CD4-positive, alpha-beta T cell treated with Interleukin-2 at 100 ng/mL for 4 hours (primary cell): ENCODE data around the gene PIK3CA.
"Not testable (repeated sequence)": the region's sequence is repeated elsewhere in the genome, so short reads cannot be mapped to it uniquely, and the experiment has no call there.

ENCODE experiments used
- DNase-seq: peaks from one replicate; pipeline ENCODE4 v3.0.0-alpha.2; 2020; ENCODE audit warnings: low spot score

The PIK3CA gene

DNA sequence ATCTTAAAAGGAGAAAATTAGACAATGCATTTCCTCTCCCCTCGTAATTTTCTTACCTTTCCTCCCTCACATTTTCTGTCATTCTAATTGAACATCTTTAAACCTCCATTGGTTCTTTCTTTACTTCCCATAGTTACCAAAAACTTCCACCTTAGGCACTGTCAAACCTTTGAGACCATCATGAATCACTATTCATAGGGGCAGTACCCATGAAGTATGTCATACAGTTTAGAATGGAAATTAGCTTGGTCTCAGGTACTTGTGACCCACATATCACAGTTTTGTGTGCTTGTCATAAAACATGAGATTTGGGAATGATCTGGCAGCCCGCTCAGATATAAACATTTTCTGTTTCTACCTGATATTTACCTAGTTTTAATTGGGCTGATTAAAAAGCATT is 52.6 kb downstream of the PIK3CA start:
- DNase-seq = no peak

DNA sequence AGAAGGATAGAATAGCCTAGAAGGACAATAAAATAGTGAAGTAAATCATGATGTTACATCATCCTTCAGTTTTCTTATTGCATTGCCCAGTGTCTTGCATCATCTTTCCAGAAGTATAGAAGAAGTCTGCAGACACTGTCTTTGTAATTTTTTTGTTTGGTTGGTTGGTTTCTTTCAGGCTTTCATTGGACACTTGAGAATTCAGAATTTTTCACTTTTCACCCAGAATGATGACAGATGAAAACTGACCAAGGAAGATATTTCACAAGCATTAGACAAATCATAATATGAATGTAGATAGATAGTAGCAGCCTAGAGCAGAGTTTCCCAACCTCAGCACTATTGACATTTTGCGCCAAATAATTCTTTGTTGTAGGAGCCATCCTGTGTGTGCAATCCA is 67.4 kb downstream of the PIK3CA start:
- DNase-seq = not testable (repeated sequence)

DNA sequence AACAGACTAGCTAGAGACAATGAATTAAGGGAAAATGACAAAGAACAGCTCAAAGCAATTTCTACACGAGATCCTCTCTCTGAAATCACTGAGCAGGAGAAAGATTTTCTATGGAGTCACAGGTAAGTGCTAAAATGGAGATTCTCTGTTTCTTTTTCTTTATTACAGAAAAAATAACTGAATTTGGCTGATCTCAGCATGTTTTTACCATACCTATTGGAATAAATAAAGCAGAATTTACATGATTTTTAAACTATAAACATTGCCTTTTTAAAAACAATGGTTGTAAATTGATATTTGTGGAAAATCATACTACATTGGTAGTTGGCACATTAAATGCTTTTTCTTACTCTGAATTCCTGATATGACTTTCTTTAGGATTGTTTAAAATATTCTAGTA is 70.1 kb downstream of the PIK3CA start:
- not testable (repeated sequence) for DNase-seq

DNA sequence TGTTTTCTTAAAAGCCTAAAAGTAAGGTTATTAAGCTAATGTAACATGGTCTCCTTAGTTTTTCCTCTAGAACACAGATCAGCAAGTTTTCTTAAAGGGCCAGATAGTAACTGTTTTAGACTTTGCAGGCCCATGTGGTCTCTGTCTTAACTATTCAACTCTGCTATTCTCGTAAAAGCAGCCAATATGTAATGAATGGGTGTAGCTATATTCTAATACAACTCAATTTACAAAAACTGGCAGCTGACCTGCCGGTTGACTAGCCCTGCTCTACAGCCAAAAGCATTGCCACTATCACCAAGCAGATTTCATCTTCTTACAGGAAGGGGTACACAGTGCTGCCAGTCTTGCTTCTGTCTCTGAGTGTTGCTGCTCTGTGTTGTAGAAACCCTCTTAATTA is 75.4 kb downstream of the PIK3CA start:
- DNase-seq = no peak

DNA sequence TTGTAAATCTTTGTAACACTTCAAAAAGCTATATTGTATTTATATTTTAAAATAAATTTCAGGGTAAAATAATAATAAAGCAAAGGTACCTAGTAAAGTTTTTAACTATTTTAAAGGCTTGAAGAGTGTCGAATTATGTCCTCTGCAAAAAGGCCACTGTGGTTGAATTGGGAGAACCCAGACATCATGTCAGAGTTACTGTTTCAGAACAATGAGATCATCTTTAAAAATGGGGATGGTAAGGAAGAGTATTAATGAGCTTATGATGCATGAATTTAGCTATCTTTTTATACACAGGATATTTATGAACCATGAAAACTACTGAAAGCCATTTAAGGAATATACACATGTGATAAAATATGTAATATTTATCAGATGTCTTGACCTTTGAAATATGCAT is 76.4 kb downstream of the PIK3CA start:
- DNase-seq = no peak

DNA sequence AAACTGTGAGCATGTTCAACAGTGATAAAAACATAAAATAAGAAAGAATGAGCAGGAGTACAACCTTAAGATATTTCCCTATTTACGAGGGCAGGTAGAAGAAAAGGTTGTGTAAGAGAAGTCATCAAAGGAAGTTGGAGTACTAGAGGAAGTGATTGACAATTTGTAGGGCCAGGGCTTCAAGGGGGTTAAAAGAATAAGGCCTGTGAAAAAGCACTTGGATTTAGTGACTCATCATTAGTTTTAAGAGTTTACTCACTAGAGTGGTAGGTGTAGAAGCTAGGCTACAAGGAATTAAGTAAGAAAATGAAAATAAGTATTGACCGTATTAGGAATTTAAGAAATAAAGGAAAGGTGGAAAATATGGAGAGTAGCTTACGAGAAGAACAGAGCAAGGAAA is 79.2 kb downstream of the PIK3CA start:
- no peak for DNase-seq

DNA sequence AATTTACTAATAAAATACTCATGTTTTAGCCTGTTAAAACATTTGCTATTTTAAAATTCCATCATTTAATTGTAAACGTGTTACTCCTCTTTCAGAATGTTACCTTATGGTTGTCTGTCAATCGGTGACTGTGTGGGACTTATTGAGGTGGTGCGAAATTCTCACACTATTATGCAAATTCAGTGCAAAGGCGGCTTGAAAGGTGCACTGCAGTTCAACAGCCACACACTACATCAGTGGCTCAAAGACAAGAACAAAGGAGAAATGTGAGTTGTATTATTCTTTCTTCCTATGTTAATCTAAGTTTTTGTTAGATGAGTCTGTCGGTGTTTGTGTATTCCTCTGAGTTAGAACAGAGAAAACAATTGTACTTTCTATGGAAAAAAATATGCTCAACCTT is 81.0 kb downstream of the PIK3CA start:
- DNase-seq = no peak

DNA sequence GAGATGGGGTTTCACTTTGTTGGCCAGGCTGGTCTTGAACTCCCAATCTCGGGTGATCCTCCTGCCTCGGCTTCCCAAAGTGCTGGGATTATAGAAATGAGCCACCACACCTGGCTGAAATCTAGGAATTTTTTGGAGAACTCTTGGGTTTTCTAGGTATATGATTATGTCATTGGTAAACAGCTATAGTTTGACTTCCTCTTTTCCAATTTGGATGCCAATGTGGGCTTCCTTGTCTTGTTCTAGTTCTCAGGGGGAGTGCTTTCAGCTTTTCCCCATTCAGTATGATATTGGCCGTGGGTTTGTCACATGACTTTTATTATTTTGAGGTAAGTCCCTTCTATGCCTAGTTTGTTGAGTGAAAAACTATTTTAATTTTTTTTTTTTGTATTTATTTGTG is 84.9 kb downstream of the PIK3CA start:
- DNase-seq = no peak

DNA sequence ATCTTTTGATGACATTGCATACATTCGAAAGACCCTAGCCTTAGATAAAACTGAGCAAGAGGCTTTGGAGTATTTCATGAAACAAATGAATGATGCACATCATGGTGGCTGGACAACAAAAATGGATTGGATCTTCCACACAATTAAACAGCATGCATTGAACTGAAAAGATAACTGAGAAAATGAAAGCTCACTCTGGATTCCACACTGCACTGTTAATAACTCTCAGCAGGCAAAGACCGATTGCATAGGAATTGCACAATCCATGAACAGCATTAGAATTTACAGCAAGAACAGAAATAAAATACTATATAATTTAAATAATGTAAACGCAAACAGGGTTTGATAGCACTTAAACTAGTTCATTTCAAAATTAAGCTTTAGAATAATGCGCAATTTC is 86.0 kb downstream of the PIK3CA start:
- DNase-seq = no peak

DNA sequence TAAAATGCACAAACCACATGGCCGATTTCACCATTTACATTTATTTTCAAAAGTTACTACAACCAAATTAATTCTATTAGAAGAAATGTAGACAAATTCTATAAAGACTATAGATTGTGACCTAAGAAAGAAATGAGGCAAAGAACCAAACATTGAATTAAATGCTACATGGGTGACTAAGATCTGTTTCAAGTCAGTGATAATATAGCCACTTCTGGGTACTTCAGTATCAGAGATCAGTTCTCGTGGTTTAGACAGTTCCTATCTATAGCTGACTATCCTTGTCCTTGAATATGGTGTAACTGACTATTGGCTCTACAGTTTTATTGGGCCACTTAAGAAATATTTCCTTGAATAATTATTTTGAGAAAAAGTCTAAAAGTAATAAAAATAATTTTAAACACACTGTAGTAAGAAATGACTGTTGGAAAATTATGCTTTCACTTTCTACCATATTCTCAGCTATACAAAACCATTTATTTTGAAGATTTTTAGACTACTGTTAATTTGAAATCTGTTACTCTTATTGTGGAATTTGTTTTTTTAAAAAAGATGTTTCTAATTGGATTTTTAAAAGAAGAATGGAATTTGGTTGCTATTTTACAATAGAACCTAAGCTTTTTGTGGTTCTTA is 88.6 kb downstream of the PIK3CA start:
- DNase-seq = no peak

DNA sequence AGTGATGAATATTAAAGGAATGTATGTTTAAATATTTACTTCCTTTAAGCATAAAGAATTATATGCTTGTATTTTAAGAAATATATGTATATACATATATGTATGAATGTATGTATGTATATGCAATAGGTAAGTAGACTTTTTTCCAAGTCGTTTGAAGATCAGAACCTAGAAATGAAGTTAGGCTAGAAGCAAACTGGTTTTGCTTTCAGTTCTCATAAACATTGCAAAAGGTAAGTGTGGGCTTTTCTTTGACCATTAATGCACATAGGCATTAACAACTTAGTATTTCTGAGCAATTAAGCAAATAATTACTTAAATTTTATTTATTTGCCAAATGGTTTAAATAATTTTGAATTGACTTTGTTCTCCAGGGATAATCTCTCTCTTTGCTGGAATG is 92.1 kb downstream of the PIK3CA start:
- not testable (repeated sequence) for DNase-seq

DNA sequence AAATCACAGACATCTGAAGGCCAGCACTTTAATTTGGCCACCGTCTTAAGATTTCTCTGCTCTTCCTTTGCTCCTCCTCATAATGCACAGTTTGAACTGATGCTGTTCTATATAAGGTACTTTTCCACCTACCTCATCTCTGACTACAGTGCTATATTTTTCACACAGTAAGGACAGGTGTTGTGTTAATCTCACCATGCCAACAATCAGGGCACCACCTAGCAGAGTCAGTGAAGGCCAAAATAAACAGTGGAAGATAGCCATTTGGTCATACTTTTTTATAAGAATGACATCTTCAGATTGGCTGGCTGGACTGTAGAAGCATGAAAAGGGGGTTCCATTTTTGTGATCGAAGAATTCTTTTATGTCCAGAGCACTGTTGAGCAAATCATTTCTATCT is 94.7 kb downstream of the PIK3CA start:
- DNase-seq = not testable (repeated sequence)

DNA sequence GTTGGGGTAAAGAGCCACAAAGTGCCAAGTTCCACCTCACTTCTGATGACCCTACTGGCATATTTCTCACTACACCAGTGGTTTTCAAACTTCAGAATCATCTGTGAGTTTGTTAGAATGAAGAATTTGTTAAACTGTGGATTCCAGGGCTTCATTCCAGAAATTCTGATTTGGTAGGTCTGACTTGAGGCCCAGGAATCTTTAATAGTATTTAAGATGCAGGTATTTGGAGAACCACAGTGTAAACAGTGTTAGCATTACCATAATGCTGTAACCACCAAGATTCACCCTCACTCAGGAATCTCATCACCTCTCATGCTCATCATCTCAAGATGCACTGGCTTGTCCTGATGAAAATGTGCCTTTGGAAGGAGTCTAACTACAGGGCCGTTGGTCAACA is 96.7 kb downstream of the PIK3CA start:
- DNase-seq = no peak

DNA sequence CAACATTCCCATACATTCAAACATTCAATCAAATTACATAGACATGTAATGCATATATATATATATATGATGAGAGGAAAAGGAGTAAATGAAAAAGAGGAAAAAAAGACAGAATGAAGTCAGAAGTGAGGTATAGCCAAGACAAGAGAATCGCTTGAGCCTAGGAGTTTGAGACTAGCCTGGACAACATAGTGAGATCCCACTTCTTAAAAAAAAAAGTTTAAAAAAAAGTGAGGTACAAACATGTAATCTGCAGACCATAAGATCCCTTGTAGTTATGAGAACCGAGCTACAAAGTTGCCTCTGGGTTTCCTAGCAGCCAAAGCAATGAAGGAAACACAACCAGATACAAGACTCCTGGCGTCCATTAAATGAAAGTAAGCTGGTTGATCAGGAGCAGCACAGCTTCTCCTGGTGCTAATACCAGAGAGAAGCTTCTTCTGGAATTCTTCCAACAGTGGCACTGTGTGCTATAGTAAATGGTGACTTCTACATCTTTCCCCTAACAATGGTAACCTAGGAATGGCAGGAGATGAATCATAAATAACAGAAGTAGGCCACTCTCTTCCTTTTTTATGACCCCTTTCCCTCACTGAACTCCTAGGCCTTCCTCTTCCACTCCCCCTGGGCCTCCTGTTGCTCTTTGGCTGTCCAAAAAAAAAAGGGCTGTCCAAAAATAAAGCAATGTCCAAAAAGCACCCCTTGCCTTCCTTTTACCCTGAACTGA is 99.3 kb downstream of the PIK3CA start:
- no peak for DNase-seq

DNA sequence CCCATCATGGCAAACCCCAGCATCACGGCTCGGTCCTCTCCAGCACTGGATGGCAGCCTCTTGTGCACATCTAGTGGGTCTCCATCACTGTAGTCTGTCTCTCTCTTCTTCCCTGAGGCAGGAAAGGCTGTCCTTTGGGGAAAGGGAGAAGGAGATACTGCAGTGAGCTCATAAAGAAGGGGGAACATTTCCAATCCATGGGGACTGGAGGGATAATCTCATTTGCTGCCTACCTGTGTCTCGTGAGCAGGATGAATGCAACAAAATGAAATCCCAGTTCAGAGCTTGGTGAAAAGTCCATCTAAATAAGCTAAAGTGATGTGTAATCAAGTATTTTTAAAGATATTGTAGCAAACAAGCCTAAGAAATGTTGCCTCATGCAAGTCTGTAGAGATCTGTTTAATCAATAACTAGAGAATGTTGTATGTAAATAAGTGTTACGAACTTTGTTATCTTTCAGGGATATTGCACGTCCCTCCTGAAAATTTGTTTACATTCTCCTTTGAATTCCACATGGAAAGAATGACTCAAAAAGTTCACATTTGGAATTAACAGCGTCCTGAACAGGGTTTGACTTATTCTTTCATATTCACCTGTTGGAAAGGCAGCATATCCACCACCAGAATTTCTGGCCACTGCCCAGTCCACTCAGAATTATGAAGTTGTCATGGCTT is 102.8 kb downstream of the PIK3CA start, which contains the start of gene KCNMB3:
TSS of gene KCNMB3 (minus strand) at position 312 of the 674 bp plus-strand sequence. CDS start at position 188, 124 bp downstream.
- DNase-seq = no peak

DNA sequence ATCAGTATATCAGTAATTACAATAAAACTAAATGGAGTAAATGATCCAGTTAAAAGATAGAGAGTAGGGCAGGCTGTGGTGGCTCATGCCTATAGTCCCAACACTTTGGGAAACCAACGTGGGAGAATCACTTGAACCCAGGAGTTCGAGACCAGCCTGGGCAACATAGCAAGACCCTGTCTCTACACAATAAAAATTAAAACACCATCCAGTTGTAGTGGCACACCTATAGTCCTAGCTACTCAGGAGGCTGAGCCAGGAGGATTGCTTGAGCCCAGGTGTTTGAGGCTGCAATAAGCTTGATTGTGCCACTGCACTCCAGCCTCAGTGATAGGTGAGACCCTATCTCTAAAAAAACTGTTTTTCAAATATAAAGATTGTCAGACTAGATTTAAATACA is 108.7 kb downstream of the PIK3CA start:
- no peak for DNase-seq

DNA sequence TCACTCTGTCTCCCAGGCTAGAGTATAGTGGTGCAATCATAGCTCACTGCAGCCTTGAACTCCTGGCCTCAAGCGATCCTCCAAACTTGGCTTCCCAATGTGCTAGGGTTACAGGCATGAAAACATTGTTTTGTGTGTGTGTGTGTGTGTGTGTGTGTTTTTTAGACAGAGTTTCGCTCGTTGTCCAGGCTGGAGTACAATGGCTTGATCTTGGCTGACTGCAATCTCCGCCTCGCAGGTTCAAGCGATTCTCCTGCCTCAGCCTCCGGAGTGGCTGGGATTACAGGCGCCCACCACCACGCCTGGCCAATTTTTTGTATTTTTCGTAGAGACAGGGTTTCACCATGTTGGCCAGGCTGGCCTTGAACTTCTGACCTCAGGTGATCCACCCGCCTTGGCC is 109.6 kb downstream of the PIK3CA start:
- not testable (repeated sequence) for DNase-seq

DNA sequence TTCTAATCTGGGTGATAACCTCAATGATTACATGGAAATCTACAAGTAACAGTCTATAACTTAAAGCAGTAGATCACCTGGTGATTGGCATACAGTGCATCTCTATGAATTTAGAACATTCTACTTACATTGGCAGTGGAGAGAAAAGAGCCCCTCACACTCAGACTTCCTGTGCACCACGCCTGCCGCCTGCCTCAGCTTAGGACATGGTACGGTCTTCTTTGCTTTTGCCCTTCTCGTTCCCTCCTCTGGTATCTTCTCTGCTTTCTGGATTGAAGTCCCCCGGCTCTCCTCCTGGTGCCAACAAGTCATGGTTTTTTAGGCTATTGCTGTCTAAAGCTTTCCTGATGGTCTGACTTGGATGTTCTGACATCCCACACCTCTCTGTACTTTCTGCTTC is 110.7 kb downstream of the PIK3CA start:
- no peak for DNase-seq

DNA sequence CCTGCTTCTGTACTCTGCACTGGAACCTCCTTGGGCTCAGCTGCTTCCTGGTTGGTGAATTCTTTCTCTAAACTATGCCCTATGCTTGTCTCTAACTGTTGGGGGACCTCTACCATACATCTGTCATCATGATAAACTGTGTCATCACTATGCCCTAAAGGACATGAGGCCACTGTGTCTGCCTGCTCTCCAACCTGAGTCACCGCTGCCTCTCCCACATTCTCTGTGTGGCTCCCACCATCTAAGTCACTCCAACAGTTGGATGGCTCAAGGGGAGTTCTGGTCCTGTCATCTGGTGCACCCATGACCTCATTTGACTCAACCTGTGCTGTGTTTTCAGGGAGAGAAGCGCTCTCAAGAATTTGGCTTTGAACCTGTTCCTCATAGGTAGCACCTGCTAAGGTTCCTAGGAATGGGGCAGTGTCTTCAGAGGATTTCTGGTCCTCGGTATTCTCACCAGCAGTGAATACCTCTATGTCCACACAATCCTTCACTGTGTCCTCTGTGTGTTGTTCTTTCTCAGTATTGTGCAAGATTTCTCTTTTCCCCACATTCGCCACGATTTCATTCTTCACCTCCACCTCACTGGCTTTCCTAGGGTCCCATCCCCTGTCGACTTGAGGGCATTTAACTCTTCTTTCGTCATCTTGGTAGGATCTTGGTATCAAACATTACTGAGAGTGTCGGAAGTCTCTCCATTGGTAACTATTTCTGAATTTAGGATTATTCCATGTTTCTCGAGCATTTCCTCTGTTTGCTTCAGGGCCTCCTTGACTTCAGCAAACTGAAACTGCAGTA is 112.0 kb downstream of the PIK3CA start:
- not testable (repeated sequence) for DNase-seq

DNA sequence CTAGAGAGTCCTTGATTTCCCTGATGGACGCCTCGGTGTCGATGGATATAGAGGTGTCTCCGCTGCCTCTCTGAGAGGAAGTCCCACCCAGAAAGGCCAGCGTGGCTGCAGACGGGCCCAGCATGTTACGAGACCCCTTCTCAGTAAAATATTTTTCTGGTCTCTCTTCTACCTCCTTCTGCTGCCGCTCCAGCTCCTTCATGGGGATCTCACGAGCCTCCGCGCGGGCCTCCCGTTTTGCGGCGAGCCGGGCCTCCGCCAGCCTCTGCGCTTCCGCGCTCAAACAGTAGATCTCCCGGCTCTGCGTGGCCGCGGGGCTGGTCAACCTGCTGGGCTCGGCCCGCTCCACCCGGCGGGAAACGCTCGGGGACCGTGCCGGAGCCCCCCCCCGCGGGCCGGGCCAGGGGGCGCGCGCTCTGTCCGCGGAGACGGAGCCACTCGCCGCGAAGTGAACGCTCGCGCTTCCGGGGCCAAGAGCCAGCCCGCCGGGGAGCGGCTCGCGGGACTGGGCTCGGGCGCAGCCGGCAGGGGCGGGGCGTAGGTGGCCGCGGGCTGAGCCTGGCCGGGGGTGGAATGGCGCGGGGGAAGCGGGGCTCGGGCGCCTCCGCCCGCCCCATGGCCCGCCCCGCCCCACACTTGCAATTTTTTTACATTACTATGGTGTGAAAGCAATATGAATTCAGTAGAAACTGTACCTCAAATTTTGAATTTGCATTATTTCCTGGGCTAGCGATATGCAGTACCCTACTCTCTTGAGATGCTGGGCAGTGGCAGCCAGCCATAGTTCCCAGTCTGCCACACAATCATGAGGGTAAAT is 113.0 kb downstream of the PIK3CA start:
- DNase-seq = peak; percentile 64

DNA sequence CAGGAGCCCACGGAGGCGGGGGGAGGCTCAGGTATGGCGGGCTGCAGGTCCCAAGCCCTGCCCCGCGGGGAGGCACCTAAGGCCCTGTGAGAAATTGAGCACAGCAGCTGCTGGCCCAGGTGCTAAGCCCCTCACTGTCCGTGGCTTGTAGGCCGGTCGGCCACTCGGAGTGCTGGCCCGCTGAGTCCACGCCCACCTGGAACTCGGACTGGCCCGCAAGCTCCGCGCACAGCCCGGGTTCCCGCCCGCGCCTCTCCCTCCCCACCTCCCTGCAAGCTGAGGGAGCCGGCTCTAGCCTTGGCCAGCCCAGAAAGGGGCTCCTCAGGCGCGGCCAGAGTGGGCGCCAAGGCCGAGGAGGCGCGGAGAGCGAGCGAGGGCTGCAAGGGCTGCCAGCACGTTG is 115.0 kb downstream of the PIK3CA start:
- no peak for DNase-seq

DNA sequence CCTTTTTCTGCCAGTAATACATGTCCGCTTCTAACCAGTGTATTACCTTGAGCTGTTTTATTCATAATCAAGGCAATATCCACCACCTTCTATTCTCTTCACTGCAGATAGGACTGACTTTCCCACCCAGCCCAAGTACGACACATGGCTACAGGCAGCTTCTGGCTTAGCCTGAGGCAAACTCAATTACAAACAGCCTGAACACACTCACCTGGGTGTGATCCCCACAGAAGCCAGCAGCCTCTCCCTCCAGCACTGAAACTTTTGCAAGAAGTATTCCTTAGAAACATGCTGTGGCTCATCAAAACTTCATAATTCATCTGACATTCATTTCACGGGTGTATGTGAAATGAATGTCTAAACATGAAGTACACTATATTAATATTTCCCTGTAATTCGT is 116.3 kb downstream of the PIK3CA start:
- no peak for DNase-seq
